Vagina (tissue), 2 donors: ENCODE data around the gene ZNF385A. TPM values are rescaled to one million over a fixed set of nuclear protein-coding genes. Genes with fewer than 3 reads are reported as not detected.
A peak's percentile ranks its signal among the peaks of the same experiment; 100 is the strongest.

Experiments used
- DNase-seq, 2 donors: peaks; one replicate each; pipeline ENCODE4 v3.0.0-alpha.2; 2017; ENCODE audit errors: extremely low spot score in 2 of 2
- H3K27ac ChIP-seq: fragments of 200-600 bp; sonication (generic); one replicate; pipeline ENCODE4 v1.5.1; 2019
- H3K27me3 ChIP-seq: fragments of 200-600 bp; sonication (generic); one replicate; pipeline ENCODE4 v1.5.1; 2019
- H3K36me3 ChIP-seq, 2 donors: fragments of 200-600 bp; sonication (generic); one replicate each; pipeline ENCODE4 v1.5.1; 2017 to 2019
- H3K4me1 ChIP-seq: fragments of 200-600 bp; sonication (generic); one replicate; pipeline ENCODE4 v1.5.1; 2019
- H3K4me3 ChIP-seq, 2 donors: fragments of 200-600 bp; sonication (generic); 1 replicate in 1 of 2; 2 replicates in 1 of 2; pipeline ENCODE4 v1.5.1; 2016 to 2019
- H3K9me3 ChIP-seq: fragments of 200-600 bp; sonication (generic); one replicate; pipeline ENCODE4 v1.5.1; 2019
- POLR2A ChIP-seq, 2 donors: fragments of 450-650 bp; IDR thresholded peaks; one replicate each; pipeline ENCODE4 v1.6.1; 2017; ENCODE audit warnings: antibody characterized with exemption in 2 of 2, mild to moderate bottlenecking in 2 of 2, moderate library complexity in 2 of 2
- POLR2AphosphoS5 ChIP-seq, 2 donors: sonication (generic); formaldehyde crosslinking; IDR thresholded peaks; one replicate each; pipeline ENCODE4 v1.9.0; 2017; ENCODE audit warnings: antibody characterized with exemption in 2 of 2, mild to moderate bottlenecking in 2 of 2, low read depth in 1 of 2; ENCODE audit not compliant: insufficient read depth in 1 of 2
- intact Hi-C: fragments of 100-400 bp; cut with DNase I; formaldehyde crosslinking; loops from one replicate; pipeline ENCODE4 v1.15.1; 2023
- total RNA-seq: library from RNA; depleted of rRNA; stranded (reverse); fragments of >200 nt; gene quantifications from one replicate; pipeline ENCODE4 v1.2.3, GENCODE V29; 2016
- TF ChIP-seq, protein P1 (sequence below), 3 experiments: fragments of 450-650 bp in 2 of 3; fragments of 200-600 bp in 1 of 3; sonication (generic) in 1 of 3; IDR thresholded peaks; one replicate each; pipeline ENCODE4 v1.5.1; 2017 to 2019; ENCODE audit warnings: antibody characterized with exemption in 3 of 3, mild to moderate bottlenecking in 2 of 3, moderate library complexity in 2 of 3

ZNF385A gene
- total RNA-seq, 1 donor from 2014 or later: 38.8 TPM

DNA sequence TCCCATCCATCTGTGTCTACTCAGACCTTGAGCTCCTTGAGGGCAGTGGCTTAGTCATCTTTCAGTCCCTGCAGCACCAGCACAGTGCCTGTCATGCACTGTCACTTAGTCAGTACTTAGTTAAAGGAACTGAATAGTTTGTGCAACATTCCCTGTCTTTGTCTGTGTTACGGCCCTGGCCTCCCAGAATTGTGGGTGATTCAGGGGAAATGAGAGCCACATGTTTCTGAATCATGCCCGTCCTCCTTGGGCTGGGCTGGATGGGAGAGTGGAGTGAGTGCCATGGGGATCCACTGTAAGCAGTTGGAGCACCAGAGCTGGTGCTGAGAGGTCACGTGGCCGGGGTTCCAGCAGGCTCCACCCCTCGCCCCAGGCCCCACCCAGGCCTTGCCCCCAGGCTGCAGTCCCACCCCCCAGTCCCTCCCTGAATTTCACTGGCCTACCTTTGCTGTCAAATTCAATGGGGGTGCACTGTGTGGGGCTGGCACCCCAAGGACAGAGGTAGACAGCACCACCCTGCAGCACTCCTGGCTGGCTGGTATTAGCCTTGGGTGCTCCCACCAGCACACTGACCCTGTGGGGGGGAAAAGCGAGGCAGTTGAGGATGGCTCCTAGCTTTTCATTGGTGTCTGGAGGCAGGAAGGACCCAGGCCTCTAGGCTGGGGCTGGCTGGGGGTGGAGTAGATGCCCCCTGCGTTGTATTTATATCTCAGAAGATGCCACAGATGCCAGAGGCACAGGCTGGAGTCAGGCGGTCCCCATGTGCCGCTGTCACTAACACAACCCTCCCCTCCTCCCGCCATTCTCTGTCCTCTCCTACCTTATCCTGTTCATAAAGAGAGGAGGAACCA lies 27.1 kb upstream of the ZNF385A start:
- Histone ChIP-seq H3K36me3 (peaks cover 3 to 24% of the 10 kb centered on the region in 2 donors), H3K4me1 (peaks cover 59% of the 10 kb centered on the region)
- intact Hi-C loops: no loop called here

DNA sequence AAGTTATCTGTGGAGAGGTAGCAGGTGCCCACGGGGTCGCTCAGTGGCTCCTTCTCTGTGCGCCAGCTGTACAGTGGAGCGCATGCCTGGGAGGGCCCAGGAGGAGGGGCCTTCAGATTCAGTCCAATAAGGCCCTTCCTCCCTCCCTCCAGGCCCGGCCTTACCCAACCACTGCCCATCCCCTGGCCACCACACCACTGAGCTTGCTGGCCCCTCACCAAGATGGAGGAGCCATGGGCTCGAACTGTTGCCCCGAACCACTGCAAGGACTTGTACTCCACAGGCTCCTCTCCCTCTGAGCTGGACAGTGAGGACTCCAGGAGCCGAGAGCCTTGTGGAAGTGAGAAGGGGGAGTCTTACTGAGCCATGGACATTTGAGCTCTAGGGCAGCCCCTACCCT lies 24.7 kb upstream of the ZNF385A start:
- Histone ChIP-seq H3K4me1 (peaks cover 38% of the 10 kb centered on the region), H3K9me3 (no peaks in the 10 kb centered on the region), H3K36me3 (peaks cover 8 to 47% of the 10 kb centered on the region in 2 donors), H3K4me3 (no peak overlapping the region), H3K27me3 (no peaks in the 10 kb centered on the region), H3K27ac (no peak overlapping the region)
- DNase-seq: no peak
- intact Hi-C loops: no loop called here
- TF ChIP-seq POLR2A (IDR thresholded peaks at IDR 0.05) (no peak), POLR2AphosphoS5 (IDR thresholded peaks at IDR 0.05; ENCODE audit: insufficient read depth in 1 of 2, low read depth in 1 of 2) (no peak)
- TF ChIP-seq, protein P1, sequence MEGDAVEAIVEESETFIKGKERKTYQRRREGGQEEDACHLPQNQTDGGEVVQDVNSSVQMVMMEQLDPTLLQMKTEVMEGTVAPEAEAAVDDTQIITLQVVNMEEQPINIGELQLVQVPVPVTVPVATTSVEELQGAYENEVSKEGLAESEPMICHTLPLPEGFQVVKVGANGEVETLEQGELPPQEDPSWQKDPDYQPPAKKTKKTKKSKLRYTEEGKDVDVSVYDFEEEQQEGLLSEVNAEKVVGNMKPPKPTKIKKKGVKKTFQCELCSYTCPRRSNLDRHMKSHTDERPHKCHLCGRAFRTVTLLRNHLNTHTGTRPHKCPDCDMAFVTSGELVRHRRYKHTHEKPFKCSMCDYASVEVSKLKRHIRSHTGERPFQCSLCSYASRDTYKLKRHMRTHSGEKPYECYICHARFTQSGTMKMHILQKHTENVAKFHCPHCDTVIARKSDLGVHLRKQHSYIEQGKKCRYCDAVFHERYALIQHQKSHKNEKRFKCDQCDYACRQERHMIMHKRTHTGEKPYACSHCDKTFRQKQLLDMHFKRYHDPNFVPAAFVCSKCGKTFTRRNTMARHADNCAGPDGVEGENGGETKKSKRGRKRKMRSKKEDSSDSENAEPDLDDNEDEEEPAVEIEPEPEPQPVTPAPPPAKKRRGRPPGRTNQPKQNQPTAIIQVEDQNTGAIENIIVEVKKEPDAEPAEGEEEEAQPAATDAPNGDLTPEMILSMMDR (IDR thresholded peaks at IDR 0.05): no peak

More for the DNA sequence above, 27.1 kb upstream of the ZNF385A start:
- DNase-seq: no peak
- peak overlapping the region; percentile 96 for H3K27ac ChIP-seq
- H3K27me3 ChIP-seq: no peaks in the 10 kb centered on the region
- no peaks in the 10 kb centered on the region for H3K9me3 ChIP-seq
- H3K4me3 ChIP-seq: peak overlapping the region in 1 of 2 donors; percentile 34
- TF ChIP-seq, protein P1 (IDR thresholded peaks at IDR 0.05): no peak
- peak in 1 of 2 donors; percentile 40 for TF ChIP-seq POLR2AphosphoS5 (IDR thresholded peaks at IDR 0.05; ENCODE audit: insufficient read depth in 1 of 2, low read depth in 1 of 2)

DNA sequence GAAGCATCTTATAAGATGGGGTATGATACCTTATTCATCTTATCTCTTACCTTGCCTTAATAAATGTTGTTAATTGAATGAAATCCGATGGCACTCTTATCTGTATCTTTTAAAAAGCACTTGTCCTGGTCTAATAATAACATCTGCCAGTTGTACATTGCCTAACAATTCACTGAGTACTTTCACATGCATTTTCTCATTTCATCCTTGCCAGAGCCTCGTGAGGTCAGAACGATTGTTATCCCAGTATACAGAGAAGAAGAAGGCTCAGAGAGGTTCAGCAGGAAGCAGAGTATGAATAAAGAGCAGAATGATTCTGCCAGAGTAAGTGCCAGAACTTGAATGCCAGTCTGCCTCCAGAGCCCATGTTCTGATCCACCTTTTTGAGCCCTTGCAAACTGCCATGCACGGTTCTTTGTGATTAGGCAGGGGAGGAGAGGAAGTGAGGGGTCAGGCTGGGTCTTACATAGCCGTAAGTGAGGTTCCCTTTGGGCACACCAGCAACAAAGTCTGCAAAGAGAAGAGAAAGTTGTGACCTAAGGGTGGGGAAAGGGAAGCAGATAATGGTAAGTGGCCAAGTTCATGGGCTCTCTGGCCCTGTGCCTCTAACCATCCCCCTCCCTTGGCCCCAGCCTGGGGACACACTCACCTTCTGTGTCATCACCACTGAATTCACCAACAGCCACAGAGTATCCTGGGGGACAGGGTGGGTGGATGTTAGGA lies 22.8 kb upstream of the ZNF385A start:
- Histone ChIP-seq H3K36me3 (peaks cover 9 to 66% of the 10 kb centered on the region in 2 donors), H3K4me1 (peaks cover 19% of the 10 kb centered on the region)
- intact Hi-C loops: no loop called here

DNA sequence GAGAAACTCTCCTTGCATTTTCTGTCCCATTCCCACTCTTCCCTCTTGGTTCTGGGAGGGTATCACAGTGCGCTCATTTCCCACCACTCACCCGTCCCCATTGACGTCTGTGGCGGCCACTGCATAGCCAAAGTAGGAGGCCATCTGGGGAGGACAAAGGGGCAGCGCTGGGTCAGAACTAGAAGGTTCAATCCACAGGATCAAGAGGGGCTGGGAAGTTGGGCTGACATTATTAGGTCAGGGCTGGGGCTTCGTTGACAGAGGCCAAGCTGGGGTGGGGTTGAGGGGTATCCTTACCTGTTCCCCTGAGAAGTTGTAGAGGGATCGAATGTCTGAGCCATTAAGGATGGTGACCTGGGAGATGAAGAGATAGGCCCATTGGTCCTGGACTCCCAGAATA lies 21.0 kb upstream of the ZNF385A start:
- no peak overlapping the region for H3K27ac ChIP-seq
- peaks cover 2% of the 10 kb centered on the region for H3K4me1 ChIP-seq
- H3K27me3 ChIP-seq: no peaks in the 10 kb centered on the region
- H3K36me3 ChIP-seq: peaks cover 9 to 84% of the 10 kb centered on the region in 2 donors
- intact Hi-C loops: no loop called here
- H3K9me3 ChIP-seq: no peaks in the 10 kb centered on the region
- no peak overlapping the region for H3K4me3 ChIP-seq
- no peak for DNase-seq
- TF ChIP-seq POLR2AphosphoS5 (IDR thresholded peaks at IDR 0.05; ENCODE audit: insufficient read depth in 1 of 2, low read depth in 1 of 2): no peak
- TF ChIP-seq, protein P1 (IDR thresholded peaks at IDR 0.05): no peak

More for the DNA sequence above, 22.8 kb upstream of the ZNF385A start:
- H3K9me3 ChIP-seq: no peaks in the 10 kb centered on the region
- no peaks in the 10 kb centered on the region for H3K27me3 ChIP-seq
- H3K27ac ChIP-seq: no peak overlapping the region
- no peak for DNase-seq
- TF ChIP-seq POLR2A (IDR thresholded peaks at IDR 0.05): no peak
- TF ChIP-seq, protein P1 (IDR thresholded peaks at IDR 0.05): no peak
- no peak for TF ChIP-seq POLR2AphosphoS5 (IDR thresholded peaks at IDR 0.05; ENCODE audit: insufficient read depth in 1 of 2, low read depth in 1 of 2)
- no peak overlapping the region for H3K4me3 ChIP-seq
